CD8-positive, alpha-beta memory T cell (primary cell): ENCODE data around the gene SKI. TPM values are rescaled to one million over a fixed set of nuclear protein-coding genes. Genes with fewer than 3 reads are reported as not detected.

Experiments
- CTCF ChIA-PET: fragments of 350-600 bp; sonication (Branson Sonifier 250); formaldehyde crosslinking; loops from one replicate; lab custom pipeline; 2021; ENCODE audit warnings: antibody characterized with exemption; lab: Charles Lee
- POLR2A ChIA-PET: fragments of 350-600 bp; sonication (Branson Sonifier 250); formaldehyde crosslinking; loops from one replicate; lab custom pipeline; 2021; ENCODE audit warnings: antibody characterized with exemption; lab: Charles Lee
- DNase-seq, 5 donors: peaks; one replicate each; pipeline versions ENCODE4 v3.0.0 to v3.0.0-alpha.2; 2020 to 2022; ENCODE audit warnings: mixed read lengths in 1 of 5
- H3K27ac ChIP-seq: one replicate; pipeline ENCODE4 v1.7.0; 2013; ENCODE audit warnings: low read depth, mild to moderate bottlenecking, low read length, moderate library complexity
- H3K27me3 ChIP-seq: 2 replicates; pipeline ENCODE4 v1.7.0; 2013; ENCODE audit warnings: low read length, mild to moderate bottlenecking; ENCODE audit not compliant: insufficient read depth, poor library complexity, severe bottlenecking
- H3K36me3 ChIP-seq: 2 replicates; pipeline ENCODE4 v1.7.0; 2013; ENCODE audit warnings: mild to moderate bottlenecking, low read length, moderate library complexity; ENCODE audit not compliant: insufficient read depth
- H3K4me1 ChIP-seq: 2 replicates; pipeline ENCODE4 v1.7.0; 2013; ENCODE audit warnings: mild to moderate bottlenecking, low read length, moderate library complexity; ENCODE audit not compliant: insufficient read depth
- H3K4me3 ChIP-seq: 2 replicates; pipeline ENCODE4 v1.7.0; 2013; ENCODE audit warnings: mild to moderate bottlenecking, low read length
- H3K9me3 ChIP-seq: 2 replicates; pipeline ENCODE4 v1.7.0; 2013; ENCODE audit warnings: mild to moderate bottlenecking, low read length
- H3K27ac Mint-ChIP-seq, 8 donors: one replicate each; pipeline ENCODE4 v1.8.0; 2020 to 2021; ENCODE audit warnings: mixed read lengths in 8 of 8, mild to moderate bottlenecking in 6 of 8, inconsistent platforms in 3 of 8, moderate library complexity in 3 of 8
- H3K27me3 Mint-ChIP-seq, 2 donors: one replicate each; pipeline ENCODE4 v1.8.0; 2020 to 2021; ENCODE audit warnings: mixed read lengths in 2 of 2, mild to moderate bottlenecking in 1 of 2, moderate library complexity in 1 of 2
- H3K36me3 Mint-ChIP-seq, 3 donors: one replicate each; pipeline ENCODE4 v1.8.0; 2020 to 2021; ENCODE audit warnings: mixed read lengths in 3 of 3, inconsistent platforms in 1 of 3, mild to moderate bottlenecking in 1 of 3
- H3K4me1 Mint-ChIP-seq, 3 donors: one replicate each; pipeline ENCODE4 v1.8.0; 2020 to 2021; ENCODE audit warnings: mixed read lengths in 3 of 3, inconsistent platforms in 1 of 3, mild to moderate bottlenecking in 1 of 3
- H3K4me3 Mint-ChIP-seq, 7 donors: one replicate each; pipeline ENCODE4 v1.8.0; 2020 to 2021; ENCODE audit warnings: mixed read lengths in 7 of 7, mild to moderate bottlenecking in 6 of 7, moderate library complexity in 4 of 7, inconsistent platforms in 2 of 7
- H3K9me3 Mint-ChIP-seq, 5 donors: one replicate each; pipeline ENCODE4 v1.8.0; 2020 to 2022; ENCODE audit warnings: mixed read lengths in 5 of 5, mild to moderate bottlenecking in 3 of 5, moderate library complexity in 2 of 5, inconsistent platforms in 1 of 5
- polyA plus RNA-seq: library from polyadenylated mRNA; unstranded; fragments of 300-500 nt; fragmentation: Illumina TruSeq; gene quantifications from one replicate; pipeline ENCODE4 v1.2.3, GENCODE V29; 2021
- total RNA-seq, 2 experiments: library from RNA; stranded (reverse); gene quantifications; one replicate each; pipeline ENCODE4 v1.2.3, GENCODE V29; 2021

The SKI gene
- total and polyA plus RNA-seq, 3 experiments from 2014 or later = 0.94 to 38.4 (median 35.9) TPM

GRCh38 chr1:2205191-2205952 lies 22.7 kb upstream of the SKI start:
- peak; percentile 89 to 96 (median 91) for DNase-seq
- ChIA-PET POLR2A (interaction anchor here (1.3 to 2.0 kb wide), 3 partner anchors 10 to 24 kb away, joined by 3 to 9 read pairs (median 5); partner anchors contain the start of gene FAAP20), CTCF (interaction anchor here (1.9 to 3.9 kb wide), 5 partner anchors 10 to 177 kb away, joined by 3 to 16 read pairs (median 9); partner anchors contain the start of genes FAAP20 and SKI)
- Mint-ChIP-seq H3K36me3 (no peaks in the 10 kb centered on the region), H3K9me3 (no peaks in the 10 kb centered on the region), H3K27ac (peak overlapping the region in 4 of 8 donors; percentile 3 to 68 (median 40)), H3K27me3 (no peaks in the 10 kb centered on the region), H3K4me1 (peaks cover 0 to 4% (median 2%) of the 10 kb centered on the region in 3 donors), H3K4me3 (peak overlapping the region; percentile 46 to 88 (median 66))
- Histone ChIP-seq H3K4me1 (peaks cover 9% of the 10 kb centered on the region), H3K27me3 (no peaks in the 10 kb centered on the region), H3K4me3 (peak overlapping the region; percentile 58), H3K27ac (peak overlapping the region; percentile 38), H3K36me3 (no peaks in the 10 kb centered on the region), H3K9me3 (no peaks in the 10 kb centered on the region)

GRCh38 chr1:2206813-2207487 lies 21.2 kb upstream of the SKI start:
- no peaks in the 10 kb centered on the region for H3K27me3 ChIP-seq
- Mint-ChIP-seq H3K4me3 (peak overlapping the region in 3 of 7 donors; percentile 8 to 63 (median 34)), H3K4me1 (peaks cover 0 to 4% (median 2%) of the 10 kb centered on the region in 3 donors), H3K27me3 (no peaks in the 10 kb centered on the region), H3K27ac (peak overlapping the region in 4 of 8 donors; percentile 29 to 66 (median 48)), H3K36me3 (no peaks in the 10 kb centered on the region), H3K9me3 (no peaks in the 10 kb centered on the region)
- H3K4me1 ChIP-seq = peaks cover 9% of the 10 kb centered on the region
- H3K4me3 ChIP-seq = no peak overlapping the region
- no peaks in the 10 kb centered on the region for H3K36me3 ChIP-seq
- H3K9me3 ChIP-seq = no peaks in the 10 kb centered on the region
- CTCF ChIA-PET = interaction anchor here (1.9 to 2.0 kb wide), 3 partner anchors 12 to 175 kb away, joined by 3 to 9 read pairs (median 6); partner anchors contain the start of genes FAAP20 and SKI
- H3K27ac ChIP-seq = no peak overlapping the region
- DNase-seq = no peak
- POLR2A ChIA-PET = interaction anchor here (0.6 to 0.7 kb wide), 2 partner anchors 362 to 580 kb away, joined by 5 to 6 read pairs; no protein-coding TSS in a partner anchor

GRCh38 chr1:2208309-2209239 lies 19.5 kb upstream of the SKI start:
- H3K27ac Mint-ChIP-seq = peak overlapping the region in 1 of 8 donors; percentile 77
- CTCF ChIA-PET = interaction anchor here (1.8 kb wide), 1 partner anchor 10 kb away, joined by 3 read pairs; no protein-coding TSS in a partner anchor

GRCh38 chr1:2209400-2210083 lies 18.6 kb upstream of the SKI start:
- Histone ChIP-seq H3K9me3 (no peaks in the 10 kb centered on the region), H3K4me3 (no peak overlapping the region), H3K27ac (no peak overlapping the region), H3K27me3 (no peaks in the 10 kb centered on the region), H3K36me3 (no peaks in the 10 kb centered on the region), H3K4me1 (peaks cover 24% of the 10 kb centered on the region)
- Mint-ChIP-seq H3K4me1 (peaks cover 0 to 12% (median 0%) of the 10 kb centered on the region in 3 donors), H3K27me3 (no peaks in the 10 kb centered on the region), H3K4me3 (peak overlapping the region in 3 of 7 donors; percentile 25 to 51 (median 27)), H3K9me3 (no peaks in the 10 kb centered on the region), H3K27ac (no peak overlapping the region), H3K36me3 (no peaks in the 10 kb centered on the region)
- ChIA-PET CTCF (interaction anchor here (1.8 kb wide), 1 partner anchor 11 kb away, joined by 3 read pairs; no protein-coding TSS in a partner anchor), POLR2A (no interaction called here)
- DNase-seq = no peak

More at GRCh38 chr1:2208309-2209239, 19.5 kb upstream of the SKI start:
- Mint-ChIP-seq H3K27me3 (no peaks in the 10 kb centered on the region), H3K4me3 (peak overlapping the region in 2 of 7 donors; percentile 25 to 51), H3K9me3 (no peaks in the 10 kb centered on the region), H3K36me3 (no peaks in the 10 kb centered on the region), H3K4me1 (peaks cover 0 to 12% (median 0%) of the 10 kb centered on the region in 3 donors)
- Histone ChIP-seq H3K27me3 (no peaks in the 10 kb centered on the region), H3K4me3 (no peak overlapping the region), H3K27ac (no peak overlapping the region), H3K4me1 (peaks cover 24% of the 10 kb centered on the region), H3K9me3 (no peaks in the 10 kb centered on the region), H3K36me3 (no peaks in the 10 kb centered on the region)
- DNase-seq = no peak
- POLR2A ChIA-PET = interaction anchor here (0.6 to 1.0 kb wide), 3 partner anchors 16 to 289 kb away, joined by 3 to 4 read pairs (median 3); partner anchors contain the start of gene SKI

- Histone ChIP-seq H3K4me1 (peaks cover 24% of the 10 kb centered on the region), H3K27me3 (no peaks in the 10 kb centered on the region), H3K4me3 (no peak overlapping the region), H3K9me3 (no peaks in the 10 kb centered on the region), H3K36me3 (no peaks in the 10 kb centered on the region), H3K27ac (no peak overlapping the region)
- no peaks in the 10 kb centered on the region for H3K27me3 Mint-ChIP-seq
- H3K27ac Mint-ChIP-seq = peak overlapping the region in 1 of 8 donors; percentile 47
- peaks cover 0 to 12% (median 0%) of the 10 kb centered on the region in 3 donors for H3K4me1 Mint-ChIP-seq
- no peaks in the 10 kb centered on the region for H3K9me3 Mint-ChIP-seq
- no peak for DNase-seq
- peak overlapping the region in 1 of 7 donors; percentile 27 for H3K4me3 Mint-ChIP-seq
- CTCF ChIA-PET = interaction anchor here (1.8 kb wide), 1 partner anchor 11 kb away, joined by 3 read pairs; no protein-coding TSS in a partner anchor
- POLR2A ChIA-PET = no interaction called here
- H3K36me3 Mint-ChIP-seq = no peaks in the 10 kb centered on the region
Measured at GRCh38 chr1:2210084-2210653, 17.9 kb upstream of the SKI start.

- ChIA-PET POLR2A (no interaction called here), CTCF (no interaction called here)
- DNase-seq = no peak
- Histone ChIP-seq H3K9me3 (no peaks in the 10 kb centered on the region), H3K4me1 (peaks cover 20% of the 10 kb centered on the region), H3K4me3 (no peak overlapping the region), H3K27ac (no peak overlapping the region), H3K27me3 (no peaks in the 10 kb centered on the region), H3K36me3 (no peaks in the 10 kb centered on the region)
- no peaks in the 10 kb centered on the region for H3K9me3 Mint-ChIP-seq
- no peak overlapping the region for H3K27ac Mint-ChIP-seq
- no peak overlapping the region for H3K4me3 Mint-ChIP-seq
- peaks cover 0 to 12% (median 0%) of the 10 kb centered on the region in 3 donors for H3K4me1 Mint-ChIP-seq
- H3K36me3 Mint-ChIP-seq = no peaks in the 10 kb centered on the region
- H3K27me3 Mint-ChIP-seq = no peaks in the 10 kb centered on the region
Measured at GRCh38 chr1:2210786-2211185, 17.3 kb upstream of the SKI start.
